ENCODE results near the gene NRL. TPM values are rescaled to one million over a fixed set of nuclear protein-coding genes. Genes with fewer than 3 reads are reported as not detected.

Gene NRL
- polyA plus RNA-seq (2012; ENCODE audit: low read depth, missing spikeins) = 1.0 TPM

DNA sequence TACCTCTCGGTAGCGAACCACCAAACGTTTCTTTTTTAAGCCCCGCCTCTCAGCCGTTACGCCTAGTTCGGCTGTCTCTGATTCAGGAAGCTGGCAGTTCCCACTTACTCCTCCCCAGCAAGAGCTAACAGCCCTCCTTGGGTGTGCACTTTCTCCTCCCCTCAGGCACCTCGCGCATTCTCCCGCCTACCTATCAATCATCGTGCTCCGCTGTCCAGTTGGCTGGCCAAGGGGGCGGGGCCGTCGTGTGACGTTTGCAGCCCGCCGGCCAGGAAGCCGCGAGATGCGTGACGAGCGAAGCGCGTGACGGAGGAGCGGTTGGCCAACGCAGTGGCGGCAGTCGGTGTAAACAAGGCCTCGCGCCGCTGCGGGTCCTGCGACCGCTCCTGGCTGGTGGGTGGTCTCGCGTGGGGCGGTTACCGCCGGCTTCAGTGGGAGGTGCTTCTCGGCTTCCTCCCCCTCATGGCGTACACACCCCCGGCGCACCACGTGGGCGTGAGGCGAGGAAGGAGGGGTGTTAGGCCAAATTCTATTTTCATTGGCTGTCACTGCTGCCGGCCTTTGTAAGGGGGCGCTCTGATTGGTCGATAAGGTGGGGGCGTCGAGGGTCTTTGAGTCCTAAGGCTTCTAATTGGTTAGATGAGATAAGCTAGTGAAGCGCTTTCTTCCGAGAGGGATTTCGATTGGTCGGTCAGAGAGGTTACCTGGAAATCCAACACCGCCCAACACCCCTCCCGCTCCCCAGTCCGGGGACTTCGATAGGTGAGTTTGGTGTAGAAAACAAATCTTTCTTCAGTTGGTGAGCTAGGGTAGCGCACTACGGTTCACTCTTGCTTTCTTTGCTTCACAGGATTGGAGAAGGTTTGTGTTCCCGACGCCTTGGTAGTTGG is at the start of gene NRL, which contains the start of gene DCAF11:
NRL (minus strand) TSS at position 418 of the 890 bp plus-strand sequence. CDS start 32,101 bp downstream, outside the sequence.
DCAF11 (plus strand) TSS at position 246 of the 890 bp plus-strand sequence. CDS start 818 bp downstream, outside the sequence.
- TF ChIP-seq POLR2AphosphoS5 (IDR thresholded peaks at IDR 0.05; ENCODE audit: low read depth, low read length) = peak; percentile 5; the same call in 1 of the 2 replicates
- TF ChIP-seq TAF1 (IDR thresholded peaks at IDR 0.05; ENCODE audit: low read depth, low read length) = peak; percentile 49
- TF ChIP-seq POU2F2 (IDR thresholded peaks at IDR 0.05; ENCODE audit: low read depth, low read length) = no peak; the same call in 1 of the 2 replicates
- peak; percentile 50; the same call in 1 of the 2 replicates for TF ChIP-seq POLR2A (IDR thresholded peaks at IDR 0.05; ENCODE audit: low read depth, low read length)
- TF ChIP-seq SPI1 (IDR thresholded peaks at IDR 0.05; ENCODE audit: low read depth, low read length) = peak; percentile 41; the same call in 1 of the 2 replicates
- TF ChIP-seq PAX5 (IDR thresholded peaks at IDR 0.05; ENCODE audit: insufficient read depth, low read length, severe bottlenecking) = no peak
- FAIRE-seq (peak; percentile 99), DNase-seq (ENCODE audit: insufficient read length, low spot score) (peak; percentile 95)

GRCh38 chr14:24162093-24162492 is 47.3 kb upstream of the NRL start:
- no peak for DNase-seq (ENCODE audit: insufficient read length, low spot score)
- TF ChIP-seq TAF1 (IDR thresholded peaks at IDR 0.05; ENCODE audit: low read depth, low read length) (no peak), POU2F2 (IDR thresholded peaks at IDR 0.05; ENCODE audit: low read depth, low read length) (0 out of 2 replicates have a peak, but pooled peaks have one; percentile 19), SPI1 (IDR thresholded peaks at IDR 0.05; ENCODE audit: low read depth, low read length) (no peak), POLR2A (IDR thresholded peaks at IDR 0.05; ENCODE audit: low read depth, low read length) (no peak), PAX5 (IDR thresholded peaks at IDR 0.05; ENCODE audit: insufficient read depth, low read length, severe bottlenecking) (no peak)
- FAIRE-seq = peak; percentile 16

DNA sequence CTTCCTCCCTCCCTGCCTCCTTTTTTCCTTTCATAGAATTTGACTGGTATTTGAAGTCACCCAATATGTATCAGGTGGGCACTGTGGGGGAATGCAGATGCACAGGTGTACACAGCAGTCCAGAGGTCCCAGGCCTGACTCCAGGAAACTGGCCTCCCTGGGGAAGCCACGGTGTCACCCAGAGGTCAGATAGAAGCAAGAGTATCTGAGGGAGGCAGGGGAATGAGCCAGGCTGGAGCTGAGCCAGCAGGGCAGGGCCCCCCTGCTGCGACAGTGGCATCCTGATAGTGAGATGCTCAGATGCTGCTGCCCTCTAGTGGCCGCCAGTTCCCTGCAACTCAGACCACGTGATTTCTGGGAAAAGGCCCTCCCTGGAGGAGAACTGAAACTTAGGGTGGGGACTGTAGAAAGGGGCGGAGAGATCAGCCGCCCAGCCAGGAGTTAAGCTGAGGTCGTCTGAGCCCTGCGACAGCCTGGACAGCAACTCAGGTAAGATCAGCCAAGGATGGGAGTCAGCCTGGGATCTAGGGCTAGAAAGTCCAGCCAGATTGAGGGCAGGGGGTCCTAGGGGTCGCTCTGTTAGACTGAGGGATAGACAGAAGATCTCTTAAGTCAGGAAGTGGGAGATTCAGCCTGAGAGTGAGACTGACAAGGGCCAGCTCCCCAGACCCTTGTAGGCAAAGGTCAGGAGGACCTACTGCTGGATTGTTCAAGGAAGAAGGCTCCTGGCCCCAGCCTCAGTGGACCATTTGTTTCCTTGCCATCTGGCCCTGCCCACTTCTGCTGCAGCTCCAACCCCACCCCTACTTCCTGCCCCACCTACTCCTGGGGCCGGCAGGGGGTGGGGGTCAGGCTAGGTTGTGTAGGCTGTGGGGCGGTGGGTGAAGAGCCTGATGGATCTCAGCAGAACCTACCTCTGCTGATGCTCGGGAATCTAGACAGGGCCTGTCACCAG is 46.4 kb upstream of the NRL start, which contains the start of gene IRF9:
IRF9 (plus strand) TSS at position 416 of the 955 bp plus-strand sequence. CDS start 880 bp downstream, outside the sequence.
- DNase-seq (ENCODE audit: insufficient read length, low spot score) (peak; percentile 89), FAIRE-seq (peak; percentile 99)
- TF ChIP-seq POLR2AphosphoS5 (IDR thresholded peaks at IDR 0.05; ENCODE audit: low read depth, low read length) = peak; percentile 98
- peak; percentile 99 for TF ChIP-seq POLR2A (IDR thresholded peaks at IDR 0.05; ENCODE audit: low read depth, low read length)
- peak; percentile 93 for TF ChIP-seq POU2F2 (IDR thresholded peaks at IDR 0.05; ENCODE audit: low read depth, low read length)
- peak; percentile 94 for TF ChIP-seq SPI1 (IDR thresholded peaks at IDR 0.05; ENCODE audit: low read depth, low read length)
- TF ChIP-seq TAF1 (IDR thresholded peaks at IDR 0.05; ENCODE audit: low read depth, low read length) = peak; percentile 93
- no peak for TF ChIP-seq PAX5 (IDR thresholded peaks at IDR 0.05; ENCODE audit: insufficient read depth, low read length, severe bottlenecking)

DNA sequence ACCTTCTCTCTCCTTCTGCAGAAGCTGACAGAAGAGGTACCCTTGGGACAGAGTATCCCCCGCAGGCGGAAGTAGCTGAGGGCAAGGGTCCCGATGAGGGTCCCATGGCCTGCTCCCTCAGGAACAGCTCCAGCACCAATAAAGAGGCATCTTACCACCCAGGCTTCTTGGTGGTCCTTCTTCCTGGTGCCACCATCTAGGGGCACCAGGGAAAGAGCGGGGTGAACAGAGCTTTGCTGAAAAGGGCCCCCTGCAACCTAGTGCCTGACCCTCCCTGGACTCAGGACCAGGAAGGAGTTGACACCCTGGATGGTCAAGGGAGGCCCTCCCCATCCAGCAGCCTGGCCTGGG is 45.7 kb upstream of the NRL start:
- TF ChIP-seq SPI1 (IDR thresholded peaks at IDR 0.05; ENCODE audit: low read depth, low read length) = no peak
- no peak for TF ChIP-seq TAF1 (IDR thresholded peaks at IDR 0.05; ENCODE audit: low read depth, low read length)
- no peak for TF ChIP-seq POLR2AphosphoS5 (IDR thresholded peaks at IDR 0.05; ENCODE audit: low read depth, low read length)
- no peak for TF ChIP-seq POLR2A (IDR thresholded peaks at IDR 0.05; ENCODE audit: low read depth, low read length)
- TF ChIP-seq POU2F2 (IDR thresholded peaks at IDR 0.05; ENCODE audit: low read depth, low read length) = no peak
- TF ChIP-seq PAX5 (IDR thresholded peaks at IDR 0.05; ENCODE audit: insufficient read depth, low read length, severe bottlenecking) = no peak
- no peak for DNase-seq (ENCODE audit: insufficient read length, low spot score)
- FAIRE-seq = no peak

GRCh38 chr14:24159777-24160498 is 45.2 kb upstream of the NRL start:
- 0 out of 2 replicates have a peak, but pooled peaks have one; percentile 29 for TF ChIP-seq POLR2A (IDR thresholded peaks at IDR 0.05; ENCODE audit: low read depth, low read length)
- no peak for TF ChIP-seq PAX5 (IDR thresholded peaks at IDR 0.05; ENCODE audit: insufficient read depth, low read length, severe bottlenecking)
- FAIRE-seq = peak; percentile 23
- no peak for DNase-seq (ENCODE audit: insufficient read length, low spot score)

- DNase-seq (ENCODE audit: insufficient read length, low spot score) (no peak), FAIRE-seq (no peak)
- TF ChIP-seq PAX5 (IDR thresholded peaks at IDR 0.05; ENCODE audit: insufficient read depth, low read length, severe bottlenecking) (no peak), TAF1 (IDR thresholded peaks at IDR 0.05; ENCODE audit: low read depth, low read length) (no peak), POLR2A (IDR thresholded peaks at IDR 0.05; ENCODE audit: low read depth, low read length) (no peak), SPI1 (IDR thresholded peaks at IDR 0.05; ENCODE audit: low read depth, low read length) (no peak), POU2F2 (IDR thresholded peaks at IDR 0.05; ENCODE audit: low read depth, low read length) (no peak), POLR2AphosphoS5 (IDR thresholded peaks at IDR 0.05; ENCODE audit: low read depth, low read length) (no peak)
These were observed 42.6 kb upstream of the NRL start for GRCh38 chr14:24157331-24157730.

DNA sequence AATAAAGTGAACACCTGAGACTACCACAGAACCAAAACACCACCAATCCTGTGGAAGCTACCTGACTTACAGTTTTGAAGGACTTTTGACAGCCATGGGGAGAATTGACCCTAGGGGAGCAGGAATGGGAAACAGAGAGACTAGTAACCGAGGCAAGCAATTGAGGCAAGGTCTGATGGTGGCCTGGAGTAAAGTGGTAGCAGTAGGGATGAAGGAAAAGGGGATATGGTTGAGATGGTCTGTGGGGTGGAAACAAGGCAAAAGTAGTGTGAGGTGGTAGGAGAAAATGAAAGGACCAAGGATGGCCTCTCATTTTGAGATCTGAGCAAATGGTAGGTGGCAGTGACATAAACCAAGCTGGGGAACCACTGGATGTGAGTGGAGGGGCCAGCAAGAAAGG is 42.1 kb upstream of the NRL start:
- FAIRE-seq (no peak), DNase-seq (ENCODE audit: insufficient read length, low spot score) (no peak)
- TF ChIP-seq SPI1 (IDR thresholded peaks at IDR 0.05; ENCODE audit: low read depth, low read length) (no peak), POLR2A (IDR thresholded peaks at IDR 0.05; ENCODE audit: low read depth, low read length) (no peak), PAX5 (IDR thresholded peaks at IDR 0.05; ENCODE audit: insufficient read depth, low read length, severe bottlenecking) (no peak), POU2F2 (IDR thresholded peaks at IDR 0.05; ENCODE audit: low read depth, low read length) (no peak), TAF1 (IDR thresholded peaks at IDR 0.05; ENCODE audit: low read depth, low read length) (no peak), POLR2AphosphoS5 (IDR thresholded peaks at IDR 0.05; ENCODE audit: low read depth, low read length) (no peak)

- DNase-seq (ENCODE audit: insufficient read length, low spot score) (no peak), FAIRE-seq (no peak)
- TF ChIP-seq TAF1 (IDR thresholded peaks at IDR 0.05; ENCODE audit: low read depth, low read length) (no peak), POLR2A (IDR thresholded peaks at IDR 0.05; ENCODE audit: low read depth, low read length) (no peak), POLR2AphosphoS5 (IDR thresholded peaks at IDR 0.05; ENCODE audit: low read depth, low read length) (no peak), SPI1 (IDR thresholded peaks at IDR 0.05; ENCODE audit: low read depth, low read length) (no peak), POU2F2 (IDR thresholded peaks at IDR 0.05; ENCODE audit: low read depth, low read length) (no peak), PAX5 (IDR thresholded peaks at IDR 0.05; ENCODE audit: insufficient read depth, low read length, severe bottlenecking) (no peak)
These were observed 40.4 kb upstream of the NRL start for GRCh38 chr14:24155100-24155499.
